SK-N-SH treated with all-trans-retinoic acid at 6 μM for 48 hours (cell line): ENCODE data around the gene USP12.

ENCODE experiments used
- ARNTL ChIP-seq: fragments of 450-650 bp; formaldehyde crosslinking; IDR thresholded peaks from 2 replicates; pipeline ENCODE4 v1.5.0; 2020; ENCODE audit warnings: low read depth, mild to moderate bottlenecking, moderate library complexity, borderline replicate concordance
- GLIS3 ChIP-seq: fragments of 250-450 bp; sonication (Bioruptor Pico); IDR thresholded peaks from 2 replicates; pipeline ENCODE4 v1.5.0; 2020; ENCODE audit warnings: mild to moderate bottlenecking, moderate library complexity
- ISL1 ChIP-seq: fragments of 250-450 bp; sonication (Bioruptor Pico); IDR thresholded peaks from 2 replicates; pipeline ENCODE4 v2.1.2; 2022; ENCODE audit warnings: mild to moderate bottlenecking, moderate library complexity
- PPARA ChIP-seq: fragments of 250-450 bp; sonication (Bioruptor Pico); IDR thresholded peaks from 2 replicates; pipeline ENCODE4 v1.5.0; 2020; ENCODE audit warnings: mild to moderate bottlenecking, borderline replicate concordance
- ZFP3 ChIP-seq: fragments of 250-450 bp; sonication (Bioruptor Pico); IDR thresholded peaks from 2 replicates; pipeline ENCODE4 v1.5.0; 2020; ENCODE audit warnings: mild to moderate bottlenecking, moderate library complexity
- TF ChIP-seq, protein P1 (sequence below): fragments of 250-450 bp; sonication (Bioruptor Pico); IDR thresholded peaks from 2 replicates; pipeline ENCODE4 v1.5.1; 2021; ENCODE audit warnings: mild to moderate bottlenecking, moderate library complexity

GRCh38 chr13:27219611-27220010 lies 48.0 kb upstream of the USP12 start:
- TF ChIP-seq GLIS3 (CRISPR knock-in tag) (no peak), ZFP3 (CRISPR knock-in tag) (no peak), PPARA (CRISPR knock-in tag) (no peak), ISL1 (CRISPR knock-in tag) (no peak), ARNTL (CRISPR knock-in tag) (no peak)
- TF ChIP-seq, protein P1, sequence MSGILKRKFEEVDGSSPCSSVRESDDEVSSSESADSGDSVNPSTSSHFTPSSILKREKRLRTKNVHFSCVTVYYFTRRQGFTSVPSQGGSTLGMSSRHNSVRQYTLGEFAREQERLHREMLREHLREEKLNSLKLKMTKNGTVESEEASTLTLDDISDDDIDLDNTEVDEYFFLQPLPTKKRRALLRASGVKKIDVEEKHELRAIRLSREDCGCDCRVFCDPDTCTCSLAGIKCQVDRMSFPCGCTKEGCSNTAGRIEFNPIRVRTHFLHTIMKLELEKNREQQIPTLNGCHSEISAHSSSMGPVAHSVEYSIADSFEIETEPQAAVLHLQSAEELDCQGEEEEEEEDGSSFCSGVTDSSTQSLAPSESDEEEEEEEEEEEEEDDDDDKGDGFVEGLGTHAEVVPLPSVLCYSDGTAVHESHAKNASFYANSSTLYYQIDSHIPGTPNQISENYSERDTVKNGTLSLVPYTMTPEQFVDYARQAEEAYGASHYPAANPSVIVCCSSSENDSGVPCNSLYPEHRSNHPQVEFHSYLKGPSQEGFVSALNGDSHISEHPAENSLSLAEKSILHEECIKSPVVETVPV (CRISPR knock-in tag), result no peak
